DOHH2 (cell line): ENCODE data around the gene HOXB8.

Experiments
- EZH2phosphoT487 ChIP-seq: fragments of 200-600 bp; sonication (generic); IDR thresholded peaks from 2 replicates; pipeline ENCODE4 v1.6.1; 2017; ENCODE audit warnings: borderline replicate concordance, mild to moderate bottlenecking, antibody characterized with exemption, low read length, moderate library complexity, mixed read lengths
- TF ChIP-seq, protein P1 (sequence below): fragments of 200-600 bp; sonication (generic); IDR thresholded peaks from one replicate; pipeline ENCODE4 v1.5.1; 2014; ENCODE audit warnings: antibody characterized with exemption, mild to moderate bottlenecking, low read depth, low read length; ENCODE audit not compliant: poor library complexity, severe bottlenecking

DNA sequence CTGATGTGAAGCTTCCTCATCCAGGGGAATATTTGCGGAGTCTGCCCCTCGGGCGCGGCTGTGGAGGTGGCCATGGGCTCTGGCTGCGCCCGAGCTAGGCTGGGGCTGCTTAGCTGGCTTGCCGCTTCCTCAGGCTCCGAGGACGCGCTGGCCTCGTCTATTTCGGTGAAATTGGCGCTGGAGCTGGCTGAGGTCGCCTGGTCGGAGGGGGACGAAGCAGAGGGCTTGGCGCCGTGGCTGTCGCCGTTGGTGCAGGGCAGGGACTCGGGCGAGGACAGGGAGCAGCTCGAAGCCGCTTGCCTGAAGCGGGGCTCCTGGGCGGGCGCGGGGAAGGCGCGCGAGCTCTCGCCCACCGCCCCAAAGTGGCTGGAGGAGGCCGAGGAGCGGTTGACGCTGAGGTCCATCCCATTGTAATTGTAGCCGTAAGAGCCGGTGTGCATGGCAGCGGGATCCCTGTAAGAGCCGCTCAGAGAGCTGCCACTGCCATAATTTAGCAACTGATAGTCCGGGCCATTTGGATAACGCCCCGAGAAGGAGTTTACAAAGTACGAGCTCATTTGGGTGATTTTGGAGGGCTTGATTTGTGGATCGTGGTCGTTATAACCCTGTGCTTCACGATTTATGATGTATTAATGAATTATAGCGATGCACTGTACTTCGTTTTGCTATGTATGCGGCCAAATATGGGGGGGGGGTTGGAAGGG lies 21.8 kb downstream of the HOXB8 start, which contains the start of gene HOXB5:
- peak; percentile 50; the same call in 1 of the 2 replicates for TF ChIP-seq EZH2phosphoT487
- TF ChIP-seq, protein P1, sequence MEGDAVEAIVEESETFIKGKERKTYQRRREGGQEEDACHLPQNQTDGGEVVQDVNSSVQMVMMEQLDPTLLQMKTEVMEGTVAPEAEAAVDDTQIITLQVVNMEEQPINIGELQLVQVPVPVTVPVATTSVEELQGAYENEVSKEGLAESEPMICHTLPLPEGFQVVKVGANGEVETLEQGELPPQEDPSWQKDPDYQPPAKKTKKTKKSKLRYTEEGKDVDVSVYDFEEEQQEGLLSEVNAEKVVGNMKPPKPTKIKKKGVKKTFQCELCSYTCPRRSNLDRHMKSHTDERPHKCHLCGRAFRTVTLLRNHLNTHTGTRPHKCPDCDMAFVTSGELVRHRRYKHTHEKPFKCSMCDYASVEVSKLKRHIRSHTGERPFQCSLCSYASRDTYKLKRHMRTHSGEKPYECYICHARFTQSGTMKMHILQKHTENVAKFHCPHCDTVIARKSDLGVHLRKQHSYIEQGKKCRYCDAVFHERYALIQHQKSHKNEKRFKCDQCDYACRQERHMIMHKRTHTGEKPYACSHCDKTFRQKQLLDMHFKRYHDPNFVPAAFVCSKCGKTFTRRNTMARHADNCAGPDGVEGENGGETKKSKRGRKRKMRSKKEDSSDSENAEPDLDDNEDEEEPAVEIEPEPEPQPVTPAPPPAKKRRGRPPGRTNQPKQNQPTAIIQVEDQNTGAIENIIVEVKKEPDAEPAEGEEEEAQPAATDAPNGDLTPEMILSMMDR, result no peak
